Coronary artery (tissue), 2 donors: ENCODE data around the gene CCL7.
A peak's percentile ranks its signal among the peaks of the same experiment; 100 is the strongest.

Experiments
- DNase-seq: peaks from one replicate; pipeline ENCODE4 v3.0.0-alpha.2; 2017; ENCODE audit warnings: low spot score
- H3K27ac ChIP-seq, 2 donors: fragments of 200-600 bp; sonication (generic); one replicate each; pipeline ENCODE4 v1.5.1; 2016 to 2019
- H3K4me3 ChIP-seq: fragments of 200-600 bp; sonication (generic); 2 replicates; pipeline ENCODE4 v1.5.1; 2016; ENCODE audit warnings: mild to moderate bottlenecking, moderate library complexity
- CTCF ChIP-seq: fragments of 200-600 bp; sonication (generic); IDR thresholded peaks from one replicate; pipeline ENCODE4 v1.5.1; 2019; ENCODE audit warnings: antibody characterized with exemption

Gene CCL7

GRCh38 chr17:34246446-34246845 is 23.6 kb upstream of the CCL7 start:
- Histone ChIP-seq H3K4me3 (no peak overlapping the region), H3K27ac (peak overlapping the region in 1 of 2 donors; percentile 91)
- DNase-seq = no peak
- no peak for TF ChIP-seq CTCF

GRCh38 chr17:34246881-34247280 is 23.1 kb upstream of the CCL7 start:
- DNase-seq = no peak
- H3K4me3 ChIP-seq = no peak overlapping the region
- no peak for TF ChIP-seq CTCF
- H3K27ac ChIP-seq = peak overlapping the region; percentile 71 to 91

- Histone ChIP-seq H3K27ac (peak overlapping the region; percentile 71 to 91), H3K4me3 (no peak overlapping the region)
- DNase-seq = no peak
- no peak for TF ChIP-seq CTCF
Measured at GRCh38 chr17:34248511-34249024, 21.5 kb upstream of the CCL7 start.

DNA sequence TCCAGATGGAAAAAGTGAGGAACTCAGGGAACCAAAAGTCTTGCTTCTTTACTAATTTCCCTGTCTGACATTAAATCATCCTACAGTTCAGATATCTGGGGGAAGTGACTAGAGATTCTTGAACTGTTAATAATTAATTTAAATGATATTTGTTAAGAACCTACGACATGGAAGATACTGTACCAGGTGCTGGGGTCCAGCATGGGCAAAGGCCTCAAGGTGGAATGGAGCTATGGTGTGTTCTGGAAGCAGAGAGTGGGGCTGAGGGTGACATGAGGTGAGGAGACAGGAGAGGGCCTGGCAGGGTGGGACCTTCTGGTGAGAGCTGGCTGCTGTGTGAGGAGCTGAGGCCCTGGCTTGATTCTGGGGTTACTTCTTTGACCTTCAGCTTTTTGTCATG is 21.0 kb upstream of the CCL7 start:
- no peak for DNase-seq
- Histone ChIP-seq H3K27ac (peak overlapping the region; percentile 71 to 91), H3K4me3 (no peak overlapping the region)
- TF ChIP-seq CTCF = no peak

- no peak for TF ChIP-seq CTCF
- Histone ChIP-seq H3K27ac (peak overlapping the region; percentile 71 to 91), H3K4me3 (no peak overlapping the region)
- DNase-seq = no peak
Measured at GRCh38 chr17:34249478-34249877, 20.5 kb upstream of the CCL7 start.

GRCh38 chr17:34251186-34251585 is 18.8 kb upstream of the CCL7 start:
- H3K4me3 ChIP-seq = no peak overlapping the region
- DNase-seq = no peak
- H3K27ac ChIP-seq = peak overlapping the region in 1 of 2 donors; percentile 91
- TF ChIP-seq CTCF = no peak

DNA sequence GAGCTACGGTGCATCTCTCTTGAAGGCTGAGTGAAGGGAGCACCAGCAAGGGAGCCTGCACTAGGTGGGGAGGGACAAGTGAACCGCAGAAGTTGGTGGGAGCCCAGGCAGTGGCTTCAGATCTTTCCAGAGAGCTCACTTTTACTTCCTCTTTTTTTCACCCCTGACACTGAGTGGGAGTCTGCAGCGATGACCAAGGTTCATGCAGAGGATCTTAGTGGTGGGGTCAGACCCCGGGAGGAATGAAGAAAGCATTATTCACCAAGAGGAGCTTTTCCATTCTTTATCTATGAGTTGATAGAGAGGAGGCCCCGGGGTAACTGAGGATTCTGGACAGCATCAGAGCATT is 18.0 kb upstream of the CCL7 start:
- Histone ChIP-seq H3K27ac (peak overlapping the region; percentile 84 to 91), H3K4me3 (peak overlapping the region; percentile 27)
- no peak for DNase-seq
- no peak for TF ChIP-seq CTCF
